Left ventricle myocardium inferior (tissue), 1 donor: ENCODE results near the gene ANTKMT. TPM values are rescaled to one million over a fixed set of nuclear protein-coding genes. Genes with fewer than 3 reads are reported as not detected.

ENCODE experiments used
- DNase-seq: peaks from one replicate; pipeline ENCODE4 v3.0.0-alpha.2; 2020
- H3K27ac ChIP-seq: fragments of 200-600 bp; replicated peaks from 2 replicates; pipeline ENCODE4 v1.8.0; 2021
- H3K27me3 ChIP-seq: fragments of 200-600 bp; 2 replicates; pipeline ENCODE4 v1.8.0; 2021; ENCODE audit warnings: low read depth
- H3K36me3 ChIP-seq: fragments of 200-600 bp; 2 replicates; pipeline ENCODE4 v1.8.0; 2021
- H3K4me1 ChIP-seq: fragments of 200-600 bp; 2 replicates; pipeline ENCODE4 v1.8.0; 2021
- H3K4me3 ChIP-seq: fragments of 200-600 bp; 2 replicates; pipeline ENCODE4 v1.8.0; 2021; ENCODE audit warnings: mild to moderate bottlenecking, moderate library complexity
- H3K9me3 ChIP-seq: fragments of 200-600 bp; replicated peaks from 2 replicates; pipeline ENCODE4 v1.8.0; 2021
- CTCF ChIP-seq: fragments of 200-600 bp; IDR thresholded peaks from 2 replicates; pipeline ENCODE4 v1.8.0; 2021; ENCODE audit warnings: antibody characterized with exemption, mild to moderate bottlenecking, borderline replicate concordance
- intact Hi-C: fragments of 100-400 bp; cut with micrococcal nuclease; formaldehyde crosslinking; loops from one replicate; pipeline ENCODE4 v1.11.0; 2022
- total RNA-seq: library from RNA; stranded (reverse); fragmentation: NEBNext Ultra II Directional; extraction: Animal tissue kit (Norgen Biotek cat#: 25700); gene quantifications from one replicate; pipeline ENCODE4 v1.2.1, GENCODE V29; 2021
- donor health status: DM: no; HTN: yes; CAD: no; lungs with severe emphysema.

ANTKMT gene
- total RNA-seq, 1 donor from 2014 or later = 30.7 TPM

DNA sequence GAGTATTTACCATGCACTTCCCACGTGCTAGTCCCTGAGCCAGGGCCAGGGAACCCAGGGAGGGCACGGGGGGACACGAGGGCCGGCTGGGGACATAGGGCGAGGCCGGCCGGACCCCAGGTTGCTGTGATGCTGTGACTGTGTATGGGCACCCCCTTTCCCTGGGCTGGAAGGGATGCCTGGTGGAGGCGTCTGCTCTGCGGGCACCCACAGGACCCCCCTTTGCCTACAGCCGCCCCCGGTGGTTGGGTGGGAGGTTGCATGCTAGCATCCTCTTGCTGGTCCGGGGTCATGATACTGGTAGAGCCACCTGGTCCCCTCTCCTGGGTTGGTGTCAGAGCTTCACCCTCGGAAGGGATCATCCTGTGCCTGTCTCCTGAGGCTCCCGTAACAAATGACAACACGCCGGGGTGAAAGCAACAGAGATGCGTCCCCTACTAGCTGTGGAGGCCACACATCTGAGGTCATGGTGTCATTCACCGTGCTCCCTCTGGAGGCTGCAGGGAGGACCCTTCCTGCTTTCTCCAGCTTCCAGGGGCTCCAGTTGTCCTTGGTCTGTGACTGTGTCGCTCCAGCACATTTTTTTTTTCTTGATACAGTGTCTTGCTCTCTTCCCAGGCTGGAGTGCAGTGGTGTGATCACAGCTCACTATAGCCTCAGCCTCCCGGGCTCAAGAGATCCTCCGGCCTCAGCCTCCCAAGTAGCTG lies 23.0 kb downstream of the ANTKMT start:
- intact Hi-C loops = no loop called here

GRCh38 chr16:745739-746138 lies 24.8 kb downstream of the ANTKMT start:
- H3K4me1 ChIP-seq = peaks cover 6% of the 10 kb centered on the region
- no peak for DNase-seq
- no peak overlapping the region for H3K27ac ChIP-seq
- H3K4me3 ChIP-seq = no peak overlapping the region
- H3K36me3 ChIP-seq = no peaks in the 10 kb centered on the region
- peaks cover 40% of the 10 kb centered on the region for H3K27me3 ChIP-seq
- intact Hi-C loops = no loop called here
- no peak for TF ChIP-seq CTCF
- no peaks in the 10 kb centered on the region for H3K9me3 ChIP-seq

More for the DNA sequence above, 23.0 kb downstream of the ANTKMT start:
- no peak for DNase-seq
- Histone ChIP-seq H3K4me3 (no peak overlapping the region), H3K36me3 (peaks cover 4% of the 10 kb centered on the region), H3K4me1 (peaks cover 21% of the 10 kb centered on the region), H3K27me3 (peaks cover 40% of the 10 kb centered on the region), H3K9me3 (no peaks in the 10 kb centered on the region), H3K27ac (no peak overlapping the region)
- no peak for TF ChIP-seq CTCF

GRCh38 chr16:746637-747036 lies 25.7 kb downstream of the ANTKMT start:
- no peak for TF ChIP-seq CTCF
- intact Hi-C loops = no loop called here
- Histone ChIP-seq H3K4me3 (no peak overlapping the region), H3K9me3 (no peaks in the 10 kb centered on the region), H3K4me1 (no peaks in the 10 kb centered on the region), H3K27me3 (peaks cover 47% of the 10 kb centered on the region), H3K27ac (no peak overlapping the region), H3K36me3 (no peaks in the 10 kb centered on the region)
- no peak for DNase-seq

DNA sequence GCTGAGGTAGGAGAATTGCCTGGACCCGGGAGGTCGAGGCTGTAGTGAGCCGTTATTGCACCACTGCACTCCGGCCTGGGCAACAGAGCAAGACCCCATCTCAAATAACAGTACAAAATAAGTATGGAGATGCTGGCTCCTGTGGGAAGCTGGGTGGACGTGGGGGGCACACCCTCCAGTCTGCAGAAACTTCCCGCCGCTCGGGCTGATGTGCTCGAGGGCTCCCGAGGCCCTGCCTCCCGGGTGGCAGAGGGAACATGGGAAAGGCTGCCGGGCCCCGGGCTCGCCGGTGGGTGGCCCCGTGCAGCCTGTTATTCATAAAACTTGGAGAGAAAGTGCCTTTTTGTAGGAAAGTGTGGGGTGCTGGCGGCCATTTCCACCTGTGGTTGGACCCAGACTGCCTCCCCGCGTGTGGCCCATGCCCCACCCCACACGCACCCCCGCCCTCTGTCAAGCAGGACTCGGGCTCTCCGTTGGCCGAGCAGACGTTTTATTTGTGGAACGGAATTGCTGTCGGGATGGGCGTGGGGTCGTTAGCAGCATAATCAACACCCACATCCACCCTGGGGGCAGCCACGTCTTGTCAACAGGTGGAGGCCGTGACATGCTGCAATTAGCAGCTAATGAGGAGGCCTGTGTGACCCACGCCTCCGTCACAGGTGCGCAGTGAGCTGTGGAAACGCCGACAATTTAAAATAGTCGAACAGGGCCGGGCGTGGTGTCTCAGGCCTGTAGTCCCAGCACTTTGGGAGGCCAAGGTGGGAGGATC lies 27.2 kb downstream of the ANTKMT start:
- no peak for DNase-seq
- Histone ChIP-seq H3K27me3 (peaks cover 45% of the 10 kb centered on the region), H3K9me3 (no peaks in the 10 kb centered on the region), H3K27ac (no peak overlapping the region), H3K4me3 (no peak overlapping the region), H3K36me3 (no peaks in the 10 kb centered on the region), H3K4me1 (no peaks in the 10 kb centered on the region)
- intact Hi-C loops = no loop called here
- no peak for TF ChIP-seq CTCF

GRCh38 chr16:749010-749409 lies 28.1 kb downstream of the ANTKMT start:
- intact Hi-C loops = no loop called here

More at GRCh38 chr16:749010-749409, 28.1 kb downstream of the ANTKMT start:
- no peaks in the 10 kb centered on the region for H3K36me3 ChIP-seq
- no peak overlapping the region for H3K27ac ChIP-seq
- no peak for DNase-seq
- H3K4me1 ChIP-seq = no peaks in the 10 kb centered on the region
- H3K27me3 ChIP-seq = peaks cover 46% of the 10 kb centered on the region
- no peak for TF ChIP-seq CTCF
- no peak overlapping the region for H3K4me3 ChIP-seq
- no peaks in the 10 kb centered on the region for H3K9me3 ChIP-seq
